Kidney epithelial cell (primary cell): ENCODE results near the gene MOGAT3. TPM values are rescaled to one million over a fixed set of nuclear protein-coding genes. Genes with fewer than 3 reads are reported as not detected.
"Not testable (repeated sequence)": the region's sequence is repeated elsewhere in the genome, so short reads cannot be mapped to it uniquely, and the experiment has no call there.

Experiments
- DNase-seq: peaks from one replicate; pipeline ENCODE4 v3.0.0-alpha.2; 2010; ENCODE audit warnings: low read depth
- H3K27me3 ChIP-seq: 2 replicates; pipeline ENCODE4 v1.6.0; 2011; ENCODE audit warnings: low read length; ENCODE audit not compliant: control insufficient read depth, insufficient read depth
- H3K36me3 ChIP-seq: 2 replicates; pipeline ENCODE4 v1.5.1; 2011; ENCODE audit warnings: low read length; ENCODE audit not compliant: control insufficient read depth, insufficient read depth
- H3K4me3 ChIP-seq: 2 replicates; pipeline ENCODE4 v1.5.1; 2011; ENCODE audit warnings: low read depth, mild to moderate bottlenecking, control low read depth, low read length
- total RNA-seq: library from RNA; depleted of rRNA; stranded (reverse); fragments of >200 nt; gene quantifications from 2 replicates; pipeline ENCODE4 v1.2.3, GENCODE V29; 2015
- TF ChIP-seq, protein P1 (sequence below): IDR thresholded peaks from 2 replicates; pipeline ENCODE4 v1.5.1; 2011; ENCODE audit warnings: mild to moderate bottlenecking, moderate library complexity, low read length, control low read depth, inconsistent platforms; ENCODE audit not compliant: insufficient read depth, poor library complexity, severe bottlenecking

Gene MOGAT3
- total RNA-seq, 1 donor from 2014 or later = not detected

DNA sequence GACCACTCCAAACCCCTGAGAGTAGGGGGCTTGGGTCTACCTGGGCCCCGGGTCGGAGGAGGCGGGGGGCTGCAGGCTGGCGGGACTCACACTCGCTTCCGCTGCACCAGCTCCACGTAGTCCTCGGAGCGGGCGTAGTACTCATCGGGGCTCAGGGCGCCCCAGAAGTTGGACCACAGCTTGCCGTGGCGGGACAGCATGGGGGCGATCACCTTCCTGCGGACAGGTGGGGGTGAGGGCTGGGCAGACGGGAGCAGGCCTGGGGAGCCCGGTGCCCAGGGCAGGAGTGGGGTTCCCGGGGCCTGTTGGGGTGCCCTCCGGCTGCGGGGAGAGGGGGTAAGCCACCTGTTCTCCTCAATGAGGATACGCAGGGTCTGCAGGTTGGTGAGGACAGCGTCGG is 10.7 kb upstream of the MOGAT3 start:
- DNase-seq = no peak
- H3K36me3 ChIP-seq = peaks cover 1% of the 10 kb centered on the region
- TF ChIP-seq, protein P1, sequence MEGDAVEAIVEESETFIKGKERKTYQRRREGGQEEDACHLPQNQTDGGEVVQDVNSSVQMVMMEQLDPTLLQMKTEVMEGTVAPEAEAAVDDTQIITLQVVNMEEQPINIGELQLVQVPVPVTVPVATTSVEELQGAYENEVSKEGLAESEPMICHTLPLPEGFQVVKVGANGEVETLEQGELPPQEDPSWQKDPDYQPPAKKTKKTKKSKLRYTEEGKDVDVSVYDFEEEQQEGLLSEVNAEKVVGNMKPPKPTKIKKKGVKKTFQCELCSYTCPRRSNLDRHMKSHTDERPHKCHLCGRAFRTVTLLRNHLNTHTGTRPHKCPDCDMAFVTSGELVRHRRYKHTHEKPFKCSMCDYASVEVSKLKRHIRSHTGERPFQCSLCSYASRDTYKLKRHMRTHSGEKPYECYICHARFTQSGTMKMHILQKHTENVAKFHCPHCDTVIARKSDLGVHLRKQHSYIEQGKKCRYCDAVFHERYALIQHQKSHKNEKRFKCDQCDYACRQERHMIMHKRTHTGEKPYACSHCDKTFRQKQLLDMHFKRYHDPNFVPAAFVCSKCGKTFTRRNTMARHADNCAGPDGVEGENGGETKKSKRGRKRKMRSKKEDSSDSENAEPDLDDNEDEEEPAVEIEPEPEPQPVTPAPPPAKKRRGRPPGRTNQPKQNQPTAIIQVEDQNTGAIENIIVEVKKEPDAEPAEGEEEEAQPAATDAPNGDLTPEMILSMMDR = no peak
- H3K4me3 ChIP-seq = no peak overlapping the region
- no peaks in the 10 kb centered on the region for H3K27me3 ChIP-seq

GRCh38 chr7:101210143-101210542 is 9.3 kb upstream of the MOGAT3 start:
- peaks cover 1% of the 10 kb centered on the region for H3K36me3 ChIP-seq
- DNase-seq = no peak
- TF ChIP-seq, protein P1 = no peak
- no peaks in the 10 kb centered on the region for H3K27me3 ChIP-seq
- H3K4me3 ChIP-seq = no peak overlapping the region

- no peaks in the 10 kb centered on the region for H3K27me3 ChIP-seq
- no peak for DNase-seq
- no peak overlapping the region for H3K4me3 ChIP-seq
- no peaks in the 10 kb centered on the region for H3K36me3 ChIP-seq
- TF ChIP-seq, protein P1 = no peak
Observed at GRCh38 chr7:101208794-101209193, 8.0 kb upstream of the MOGAT3 start.

DNA sequence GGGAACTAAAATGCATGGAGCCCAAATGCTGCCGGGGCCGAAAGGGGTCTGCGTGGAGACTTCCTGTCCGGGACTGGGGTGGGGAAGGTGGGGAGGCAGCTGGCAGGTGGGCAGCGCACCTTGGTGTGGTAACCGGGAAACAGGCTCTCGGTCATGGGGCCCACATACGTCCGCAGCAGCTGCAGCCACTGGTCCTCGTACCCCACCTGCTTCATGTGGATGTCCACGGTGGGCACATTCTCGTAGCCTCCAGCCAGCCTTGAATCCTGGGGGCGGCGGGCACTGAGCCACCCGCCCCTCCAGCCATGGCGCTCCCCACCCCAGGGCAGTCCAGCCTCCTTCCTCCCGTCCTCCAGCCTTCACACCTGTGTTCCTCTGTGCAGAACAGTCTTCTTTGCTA is 6.6 kb upstream of the MOGAT3 start:
- Histone ChIP-seq H3K4me3 (no peak overlapping the region), H3K27me3 (peaks cover 12% of the 10 kb centered on the region), H3K36me3 (no peaks in the 10 kb centered on the region)
- TF ChIP-seq, protein P1 = no peak
- no peak for DNase-seq

DNA sequence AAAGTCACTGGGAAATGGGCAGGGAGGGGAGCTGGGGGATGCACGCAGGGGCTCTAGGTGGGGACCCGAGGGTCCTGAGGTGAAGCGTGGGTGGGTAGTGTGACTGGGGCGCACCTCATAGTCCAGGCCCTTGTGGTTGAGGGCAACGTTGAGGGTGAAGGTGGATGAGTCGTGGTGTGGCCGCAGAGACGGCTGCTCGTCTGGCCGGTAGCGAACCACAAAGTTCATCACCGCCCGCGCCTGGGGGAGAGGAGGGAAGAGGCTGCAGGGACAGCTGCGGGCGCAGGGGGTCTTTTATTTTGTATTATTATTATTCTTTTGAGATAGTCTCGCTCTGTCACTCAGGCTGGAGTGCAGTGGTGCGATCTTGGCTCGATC is 5.8 kb upstream of the MOGAT3 start:
- no peak for DNase-seq
- Histone ChIP-seq H3K4me3 (no peak overlapping the region), H3K27me3 (peaks cover 20% of the 10 kb centered on the region), H3K36me3 (no peaks in the 10 kb centered on the region)
- TF ChIP-seq, protein P1 = no peak

- TF ChIP-seq, protein P1 = no peak
- no peaks in the 10 kb centered on the region for H3K36me3 ChIP-seq
- no peak for DNase-seq
- peaks cover 24% of the 10 kb centered on the region for H3K27me3 ChIP-seq
- H3K4me3 ChIP-seq = no peak overlapping the region
Observed at GRCh38 chr7:101205901-101206664, 5.2 kb upstream of the MOGAT3 start.

- peaks cover 35% of the 10 kb centered on the region for H3K27me3 ChIP-seq
- not testable (repeated sequence) for H3K4me3 ChIP-seq, H3K36me3 ChIP-seq, DNase-seq
Observed at GRCh38 chr7:101203740-101204738, 3.2 kb upstream of the MOGAT3 start.
